Calu3 (cell line): Measurements from ENCODE around the gene ASB1. TPM values are rescaled to one million over a fixed set of nuclear protein-coding genes. Genes with fewer than 3 reads are reported as not detected.

Source experiments
- BruUV-seq: library from RNA; stranded (reverse); fragments of 400-500 nt; replicated peaks from 2 replicates; lab custom pipeline; 2021; lab: Mats Ljungman, UMichigan
- CTCF ChIA-PET: fragments of 300-600 bp; sonication (Branson Sonifier 250); formaldehyde crosslinking; loops from one replicate; lab custom pipeline; 2022; ENCODE audit warnings: antibody characterized with exemption; lab: Charles Lee
- DNase-seq: peaks from one replicate; pipeline ENCODE4 v3.0.0; 2022
- H3K27ac Mint-ChIP-seq: one replicate; pipeline ENCODE4 v1.8.0; 2022; ENCODE audit warnings: mixed read lengths; ENCODE audit not compliant: unreplicated experiment
- H3K27me3 Mint-ChIP-seq: one replicate; pipeline ENCODE4 v1.8.0; 2022; ENCODE audit warnings: mixed read lengths; ENCODE audit not compliant: unreplicated experiment
- H3K36me3 Mint-ChIP-seq: one replicate; pipeline ENCODE4 v1.8.0; 2022; ENCODE audit warnings: mild to moderate bottlenecking, moderate library complexity, mixed read lengths; ENCODE audit not compliant: insufficient read depth, unreplicated experiment
- H3K4me1 Mint-ChIP-seq: one replicate; pipeline ENCODE4 v1.8.0; 2022; ENCODE audit warnings: mild to moderate bottlenecking, low read depth, mixed read lengths; ENCODE audit not compliant: unreplicated experiment
- H3K4me3 Mint-ChIP-seq: one replicate; pipeline ENCODE4 v1.8.0; 2022; ENCODE audit warnings: mild to moderate bottlenecking, low read depth, moderate library complexity, mixed read lengths; ENCODE audit not compliant: unreplicated experiment
- H3K9me3 Mint-ChIP-seq: one replicate; pipeline ENCODE4 v1.8.0; 2022; ENCODE audit warnings: low read depth, mixed read lengths; ENCODE audit not compliant: unreplicated experiment
- intact Hi-C: fragments of 100-400 bp; cut with micrococcal nuclease; formaldehyde crosslinking; loops from one replicate; pipeline ENCODE4 v1.10.0; 2022; ENCODE audit not compliant: unreplicated experiment
- total RNA-seq: library from RNA; stranded (reverse); gene quantifications from 2 replicates; pipeline ENCODE4 v1.2.3, GENCODE V29; 2022
- TF ChIP-seq, protein P1 (sequence below): fragments of 200-600 bp; IDR thresholded peaks from one replicate; pipeline ENCODE4 v1.8.0; 2022; ENCODE audit warnings: antibody characterized with exemption; ENCODE audit not compliant: unreplicated experiment

ASB1 gene
- total RNA-seq, 1 experiment from 2014 or later = 71.6 TPM

- Mint-ChIP-seq H3K27me3 (no peaks in the 10 kb centered on the region), H3K4me1 (peaks cover 37% of the 10 kb centered on the region), H3K27ac (no peak overlapping the region), H3K9me3 (peaks cover 2% of the 10 kb centered on the region), H3K4me3 (no peak overlapping the region), H3K36me3 (peaks cover 10% of the 10 kb centered on the region)
- CTCF ChIA-PET = no interaction called here
- intact Hi-C loops = no loop called here
- DNase-seq = no peak
- BruUV-seq = no TSS peak
- TF ChIP-seq, protein P1, sequence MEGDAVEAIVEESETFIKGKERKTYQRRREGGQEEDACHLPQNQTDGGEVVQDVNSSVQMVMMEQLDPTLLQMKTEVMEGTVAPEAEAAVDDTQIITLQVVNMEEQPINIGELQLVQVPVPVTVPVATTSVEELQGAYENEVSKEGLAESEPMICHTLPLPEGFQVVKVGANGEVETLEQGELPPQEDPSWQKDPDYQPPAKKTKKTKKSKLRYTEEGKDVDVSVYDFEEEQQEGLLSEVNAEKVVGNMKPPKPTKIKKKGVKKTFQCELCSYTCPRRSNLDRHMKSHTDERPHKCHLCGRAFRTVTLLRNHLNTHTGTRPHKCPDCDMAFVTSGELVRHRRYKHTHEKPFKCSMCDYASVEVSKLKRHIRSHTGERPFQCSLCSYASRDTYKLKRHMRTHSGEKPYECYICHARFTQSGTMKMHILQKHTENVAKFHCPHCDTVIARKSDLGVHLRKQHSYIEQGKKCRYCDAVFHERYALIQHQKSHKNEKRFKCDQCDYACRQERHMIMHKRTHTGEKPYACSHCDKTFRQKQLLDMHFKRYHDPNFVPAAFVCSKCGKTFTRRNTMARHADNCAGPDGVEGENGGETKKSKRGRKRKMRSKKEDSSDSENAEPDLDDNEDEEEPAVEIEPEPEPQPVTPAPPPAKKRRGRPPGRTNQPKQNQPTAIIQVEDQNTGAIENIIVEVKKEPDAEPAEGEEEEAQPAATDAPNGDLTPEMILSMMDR = no peak
Observed at GRCh38 chr2:238418999-238419546, 7.7 kb upstream of the ASB1 start.

- no TSS peak for BruUV-seq
- DNase-seq = no peak
- Mint-ChIP-seq H3K27me3 (no peaks in the 10 kb centered on the region), H3K9me3 (peaks cover 2% of the 10 kb centered on the region), H3K4me3 (no peak overlapping the region), H3K27ac (peak overlapping the region; percentile 43), H3K4me1 (peaks cover 38% of the 10 kb centered on the region), H3K36me3 (peaks cover 10% of the 10 kb centered on the region)
- intact Hi-C loops = no loop called here
- TF ChIP-seq, protein P1 = no peak
- CTCF ChIA-PET = no interaction called here
Observed at GRCh38 chr2:238420442-238420841, 6.3 kb upstream of the ASB1 start.

DNA sequence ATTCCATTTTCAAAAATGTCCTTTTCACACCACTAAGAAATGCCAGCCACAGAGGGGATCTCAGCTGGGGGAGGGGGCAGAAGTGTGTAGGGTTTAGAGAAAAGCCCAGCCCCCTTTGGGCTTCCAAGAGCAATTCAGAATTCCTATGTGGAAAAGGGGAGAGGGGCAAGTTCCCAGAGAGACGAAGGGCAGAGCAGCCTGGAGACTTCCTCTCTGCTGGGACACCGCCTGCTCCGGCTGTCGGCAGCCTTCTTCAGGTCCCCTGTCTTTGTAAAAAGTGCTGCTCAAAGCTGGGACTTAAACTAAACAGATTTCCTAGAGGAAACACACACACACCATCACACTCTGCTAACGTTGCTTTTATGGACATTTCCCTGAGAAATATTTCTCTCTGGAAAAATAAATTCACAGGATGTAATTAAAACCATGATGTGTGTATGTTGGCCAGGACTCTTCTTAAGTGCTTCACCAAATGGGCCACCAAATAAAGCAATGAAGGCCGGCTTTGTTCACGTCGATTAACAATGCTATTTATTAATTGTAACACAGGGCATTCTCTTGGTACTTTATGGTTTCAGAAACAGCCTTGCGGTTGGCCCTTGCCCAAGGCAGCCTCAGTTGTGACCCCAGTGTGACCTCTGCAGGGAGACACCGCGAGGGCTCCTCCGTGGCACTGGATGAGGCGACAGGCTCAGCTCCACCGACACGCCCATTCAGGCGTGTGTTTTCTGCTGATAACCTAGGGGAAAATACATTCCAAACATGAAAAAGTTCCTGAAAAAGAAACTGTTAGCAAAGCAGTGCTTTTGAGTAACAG lies 5.6 kb upstream of the ASB1 start:
- no peaks in the 10 kb centered on the region for H3K27me3 Mint-ChIP-seq
- no TSS peak for BruUV-seq
- H3K4me1 Mint-ChIP-seq = peaks cover 45% of the 10 kb centered on the region
- H3K27ac Mint-ChIP-seq = peak overlapping the region; percentile 43
- peak; percentile 32 for DNase-seq
- H3K4me3 Mint-ChIP-seq = no peak overlapping the region
- H3K36me3 Mint-ChIP-seq = peaks cover 13% of the 10 kb centered on the region
- TF ChIP-seq, protein P1 = no peak
- CTCF ChIA-PET = no interaction called here
- peaks cover under 1% of the 10 kb centered on the region for H3K9me3 Mint-ChIP-seq
- intact Hi-C loops = no loop called here

DNA sequence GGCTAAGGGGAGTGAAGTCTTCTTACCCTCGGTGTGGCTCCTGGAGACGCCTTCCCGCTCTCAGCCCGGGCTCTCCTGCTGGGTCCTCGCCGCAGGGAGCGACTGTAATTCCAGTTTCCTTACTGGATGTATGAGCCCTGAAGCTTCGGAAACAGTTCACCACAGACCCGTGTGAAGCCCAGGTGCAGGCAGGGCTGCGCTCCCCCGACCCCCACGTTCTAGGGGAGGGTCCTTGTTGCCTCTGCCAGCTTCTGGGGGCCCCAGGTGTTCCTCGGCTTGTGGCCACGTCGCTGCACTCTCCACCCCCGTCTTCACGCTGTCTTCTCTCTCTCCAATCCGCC lies 5.1 kb upstream of the ASB1 start:
- Mint-ChIP-seq H3K27ac (no peak overlapping the region), H3K9me3 (no peaks in the 10 kb centered on the region), H3K4me1 (peaks cover 48% of the 10 kb centered on the region), H3K27me3 (no peaks in the 10 kb centered on the region), H3K4me3 (no peak overlapping the region), H3K36me3 (peaks cover 19% of the 10 kb centered on the region)
- intact Hi-C loops = no loop called here
- no peak for DNase-seq
- TF ChIP-seq, protein P1 = no peak
- BruUV-seq = no TSS peak
- CTCF ChIA-PET = no interaction called here
